Heart left ventricle (tissue), 16 donors: ENCODE results near the gene ZNF862. TPM values are rescaled to one million over a fixed set of nuclear protein-coding genes. Genes with fewer than 3 reads are reported as not detected.

Experiments used
- ATAC-seq, 4 donors: fragments of 200-7000 bp; cut with Tn5 transposase; one replicate each; pipeline ENCODE4 v1.9.1; 2020 to 2022; ENCODE audit warnings: moderate library complexity in 4 of 4, mild to moderate bottlenecking in 3 of 4, moderate number of reproducible peaks in 1 of 4
- DNase-seq, 5 donors: peaks; one replicate each; pipeline ENCODE4 v3.0.0-alpha.2; 2020
- H3K27ac ChIP-seq, 12 donors: fragments of 200-600 bp; sonication (generic) in 4 of 12; one replicate each; pipeline versions ENCODE4 v1.5.0 to v1.8.0; 2016 to 2022; ENCODE audit warnings: mild to moderate bottlenecking in 2 of 12
- H3K27me3 ChIP-seq, 9 donors: fragments of 200-600 bp; sonication (generic) in 2 of 9; one replicate each; pipeline versions ENCODE4 v1.5.1 to v1.8.0; 2016 to 2022; ENCODE audit warnings: mild to moderate bottlenecking in 3 of 9
- H3K36me3 ChIP-seq, 9 donors: fragments of 200-600 bp; sonication (generic) in 2 of 9; one replicate each; pipeline versions ENCODE4 v1.5.0 to v1.8.0; 2018 to 2022; ENCODE audit warnings: mild to moderate bottlenecking in 2 of 9
- H3K4me1 ChIP-seq, 12 donors: fragments of 200-600 bp; sonication (generic) in 4 of 12; one replicate each; pipeline versions ENCODE4 v1.5.0 to v1.8.0; 2016 to 2022; ENCODE audit warnings: mild to moderate bottlenecking in 3 of 12
- H3K4me3 ChIP-seq, 12 donors: fragments of 200-600 bp; sonication (generic) in 4 of 12; one replicate each; pipeline versions ENCODE4 v1.5.0 to v1.8.0; 2017 to 2022; ENCODE audit warnings: mild to moderate bottlenecking in 9 of 12, moderate library complexity in 4 of 12
- H3K9me3 ChIP-seq, 12 donors: fragments of 200-600 bp; sonication (generic) in 4 of 12; one replicate each; pipeline versions ENCODE4 v1.5.0 to v1.8.0; 2016 to 2022; ENCODE audit warnings: mild to moderate bottlenecking in 1 of 12
- POLR2A ChIP-seq, 2 donors: fragments of 450-650 bp; IDR thresholded peaks; one replicate each; pipeline ENCODE4 v1.6.1; 2017; ENCODE audit warnings: antibody characterized with exemption in 2 of 2, mild to moderate bottlenecking in 2 of 2, moderate library complexity in 2 of 2
- WGBS, 4 donors: extraction: QIAGEN DNeasy Blood & Tissue Kit in 2 of 4; methylation state at CpG; one replicate each; pipeline versions ENCODE4 v1.1.5 to v1.1.7; 2013 to 2018; 5-methylcytosine and 5-hydroxymethylcytosine counted together
- intact Hi-C, 10 donors: fragments of 100-400 bp; cut with DNase I; formaldehyde crosslinking; loops; one replicate each; pipeline versions ENCODE4 v1.11.1 to v1.14.2; 2022
- polyA plus RNA-seq, 2 donors: library from polyadenylated mRNA; stranded (reverse); fragments of 200-250 nt; gene quantifications; one replicate each; pipeline ENCODE4 v1.2.3, GENCODE V29; 2013
- total RNA-seq, 9 donors: library from RNA; depleted of rRNA in 2 of 9; stranded (reverse); fragments of >200 nt in 2 of 9; fragmentation: NEBNext Ultra II Directional in 3 of 9; extraction: Animal tissue kit (Norgen Biotek cat#: 25700) in 3 of 9; gene quantifications; one replicate each; pipeline versions ENCODE4 v1.1.0 to v1.2.4, GENCODE V29; 2016 to 2023
- TF ChIP-seq, protein P1 (sequence below), 12 donors: fragments of 200-600 bp; sonication (generic) in 4 of 12; IDR thresholded peaks; one replicate each; pipeline versions ENCODE4 v1.5.0 to v1.8.0; 2018 to 2022; ENCODE audit warnings: antibody characterized with exemption in 12 of 12, mild to moderate bottlenecking in 5 of 12
- donor health status: ischemic (EF 13 %, LVEDD 7.1; RV severe dilation, severe dysfunction).
- donor health status: healthy with polysubstance abuse.
- donor health status: DM: no; HTN: yes; CAD: no.
- donor health status: DM: no; HTN: no; CAD: no.
- donor health status: ischemic (EF 25% LVEDD 6.9; RV normal size, moderate dysfunction).
- donor health status: ischemic (EF 25% LVEDD 5.7; RV mildly dilated, moderate dysfunction).
- donor health status: healthy.
- donor health status: DM: yes; HTN: yes; CAD: no.
- donor health status: ischemic (EF 35%, LVEDD 5.7; RV mildly dilated, moderate dysfunction).
- donor health status: nonischemic (EF 11% LVEDD 7.7; RV severe dilation, severe dysfunction).
- donor health status: DM: yes; HTN: yes; CAD: no.
- donor health status: PGD.
- donor health status: ischemic (EF 29% LVEDD 5.4; RV normal size, mild dysfunction).
- donor health status: nonischemic (EF 23%, LVEDD 6.1; RV moderate dilation, normal function).

Gene ZNF862
- total and polyA plus RNA-seq, 11 donors: 6.9 to 18.1 (median 9.1) TPM

DNA sequence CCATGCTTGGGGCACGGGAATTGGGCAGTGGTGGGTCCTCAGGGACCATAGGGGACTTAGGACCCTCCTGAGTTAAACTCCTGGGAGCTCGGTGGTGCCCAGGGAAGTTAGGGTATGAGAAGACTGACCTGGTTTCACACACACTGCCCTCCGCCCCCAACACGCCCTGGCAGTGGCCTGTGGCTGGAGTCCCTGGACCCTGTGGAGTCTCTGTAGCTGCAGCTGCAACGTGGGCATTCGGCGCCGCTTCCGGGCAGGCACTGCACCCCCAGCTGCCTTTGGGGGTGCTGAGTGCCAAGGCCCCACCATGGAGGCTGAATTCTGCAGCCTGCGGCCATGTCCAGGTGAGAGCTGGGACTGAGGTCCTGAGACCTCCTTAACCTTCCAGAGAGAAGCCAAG, 29.9 kb upstream of the ZNF862 start:
- 89 to 95% (median 90%) methylated on average over 4 to 10 of the region's 10 CpGs for WGBS, 4 donors
- no peak for ATAC-seq

DNA sequence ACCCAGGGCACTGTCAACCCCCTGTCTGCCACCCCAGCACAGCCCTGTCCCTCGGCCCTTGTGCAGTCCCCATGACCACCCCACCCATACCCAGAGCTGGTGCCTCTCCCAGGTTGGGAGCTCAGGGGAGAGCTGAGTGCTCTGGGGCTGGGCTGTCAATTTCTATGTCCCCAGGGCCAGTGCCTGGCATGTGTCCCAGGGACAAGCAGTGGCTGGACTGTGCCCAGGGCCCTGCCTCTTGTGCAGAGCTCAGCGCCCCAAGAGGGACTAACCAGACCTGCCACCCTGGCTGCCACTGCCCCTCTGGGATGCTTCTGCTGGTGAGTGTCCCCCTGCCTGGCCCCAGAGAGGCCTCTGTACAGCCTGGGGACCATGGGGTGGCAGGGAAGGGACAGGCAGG, 29.0 kb upstream of the ZNF862 start:
- TF ChIP-seq POLR2A (IDR thresholded peaks at IDR 0.05): no peak
- TF ChIP-seq, protein P1, sequence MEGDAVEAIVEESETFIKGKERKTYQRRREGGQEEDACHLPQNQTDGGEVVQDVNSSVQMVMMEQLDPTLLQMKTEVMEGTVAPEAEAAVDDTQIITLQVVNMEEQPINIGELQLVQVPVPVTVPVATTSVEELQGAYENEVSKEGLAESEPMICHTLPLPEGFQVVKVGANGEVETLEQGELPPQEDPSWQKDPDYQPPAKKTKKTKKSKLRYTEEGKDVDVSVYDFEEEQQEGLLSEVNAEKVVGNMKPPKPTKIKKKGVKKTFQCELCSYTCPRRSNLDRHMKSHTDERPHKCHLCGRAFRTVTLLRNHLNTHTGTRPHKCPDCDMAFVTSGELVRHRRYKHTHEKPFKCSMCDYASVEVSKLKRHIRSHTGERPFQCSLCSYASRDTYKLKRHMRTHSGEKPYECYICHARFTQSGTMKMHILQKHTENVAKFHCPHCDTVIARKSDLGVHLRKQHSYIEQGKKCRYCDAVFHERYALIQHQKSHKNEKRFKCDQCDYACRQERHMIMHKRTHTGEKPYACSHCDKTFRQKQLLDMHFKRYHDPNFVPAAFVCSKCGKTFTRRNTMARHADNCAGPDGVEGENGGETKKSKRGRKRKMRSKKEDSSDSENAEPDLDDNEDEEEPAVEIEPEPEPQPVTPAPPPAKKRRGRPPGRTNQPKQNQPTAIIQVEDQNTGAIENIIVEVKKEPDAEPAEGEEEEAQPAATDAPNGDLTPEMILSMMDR (IDR thresholded peaks at IDR 0.05): peak in 1 of 12 donors; percentile 9
- peaks cover 0 to 3% (median 0%) of the 10 kb centered on the region in 9 donors for H3K27me3 ChIP-seq
- ATAC-seq (peak; percentile 60 to 82 (median 74)), DNase-seq (peak in 4 of 5 donors; percentile 38 to 82 (median 66))
- no peak overlapping the region for H3K4me3 ChIP-seq
- intact Hi-C loops: loop anchor here in 2 of 10 donors (10.0 kb wide), 2 partner anchors 236 to 466 kb away; no protein-coding TSS in a partner anchor
- H3K4me1 ChIP-seq: no peaks in the 10 kb centered on the region
- no peaks in the 10 kb centered on the region for H3K9me3 ChIP-seq
- H3K27ac ChIP-seq: no peak overlapping the region
- 49 to 73% (median 49%) methylated on average over 2 of the region's 2 CpGs; no CpG with 5 or more reads in 1 of the 4 donors for WGBS, 4 donors
- H3K36me3 ChIP-seq: no peaks in the 10 kb centered on the region

More for the DNA sequence above, 29.9 kb upstream of the ZNF862 start:
- no peak for DNase-seq
- intact Hi-C loops: loop anchor here in 2 of 10 donors (10.0 kb wide), 2 partner anchors 236 to 466 kb away; no protein-coding TSS in a partner anchor
- Histone ChIP-seq H3K4me3 (no peak overlapping the region), H3K27ac (no peak overlapping the region), H3K9me3 (no peaks in the 10 kb centered on the region), H3K36me3 (no peaks in the 10 kb centered on the region), H3K27me3 (peaks cover 0 to 3% (median 0%) of the 10 kb centered on the region in 9 donors), H3K4me1 (no peaks in the 10 kb centered on the region)
- TF ChIP-seq, protein P1 (IDR thresholded peaks at IDR 0.05): no peak
- no peak for TF ChIP-seq POLR2A (IDR thresholded peaks at IDR 0.05)

- intact Hi-C loops: no loop called here
- H3K9me3 ChIP-seq: no peaks in the 10 kb centered on the region
- TF ChIP-seq POLR2A (IDR thresholded peaks at IDR 0.05): no peak
- TF ChIP-seq, protein P1 (IDR thresholded peaks at IDR 0.05): no peak
- WGBS, 4 donors: 38 to 58% (median 55%) methylated on average over 1 to 3 of the region's 3 CpGs
- no peak overlapping the region for H3K4me3 ChIP-seq
- DNase-seq (no peak), ATAC-seq (no peak)
- H3K27me3 ChIP-seq: peaks cover 0 to 3% (median 0%) of the 10 kb centered on the region in 9 donors
- H3K36me3 ChIP-seq: no peaks in the 10 kb centered on the region
- H3K4me1 ChIP-seq: no peaks in the 10 kb centered on the region
- H3K27ac ChIP-seq: no peak overlapping the region
Measured at GRCh38 chr7:149811221-149811620, 27.0 kb upstream of the ZNF862 start.

GRCh38 chr7:149811831-149812490, 26.2 kb upstream of the ZNF862 start:
- H3K27me3 ChIP-seq: no peaks in the 10 kb centered on the region
- no peaks in the 10 kb centered on the region for H3K4me1 ChIP-seq
- ATAC-seq (no peak), DNase-seq (no peak)
- H3K27ac ChIP-seq: no peak overlapping the region
- H3K9me3 ChIP-seq: no peaks in the 10 kb centered on the region
- no peaks in the 10 kb centered on the region for H3K36me3 ChIP-seq
- TF ChIP-seq POLR2A (IDR thresholded peaks at IDR 0.05): no peak
- TF ChIP-seq, protein P1 (IDR thresholded peaks at IDR 0.05): no peak
- WGBS, 4 donors: 87 to 92% (median 89%) methylated on average over 14 to 16 of the region's 16 CpGs
- intact Hi-C loops: no loop called here
- H3K4me3 ChIP-seq: no peak overlapping the region
